Measurements from ENCODE around the gene MXRA8.

DNA sequence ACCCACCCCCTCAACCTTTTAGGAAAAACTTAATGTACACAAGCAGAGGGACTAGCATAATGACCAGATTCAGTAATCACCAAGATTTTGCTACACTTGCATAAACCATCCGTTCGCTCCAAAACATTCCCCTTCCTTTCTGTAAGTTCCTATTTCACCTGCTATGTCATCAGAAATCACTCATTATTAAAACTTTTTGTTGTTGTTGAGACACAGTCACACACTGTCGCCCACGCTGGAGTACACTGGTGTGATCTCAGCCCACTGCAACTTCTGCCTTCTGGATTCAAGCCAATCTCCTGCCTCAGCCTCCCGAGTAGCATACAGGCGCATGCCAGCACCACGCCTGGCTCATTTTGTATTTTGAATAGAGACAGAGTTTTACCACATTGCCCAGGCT, 45.3 kb upstream of the MXRA8 start:
- no peak for TF ChIP-seq CTCF (conservative IDR thresholded peaks at IDR 0.05; ENCODE audit: low read depth, low read length)
- no peak for TF ChIP-seq EZH2phosphoT487 (IDR thresholded peaks at IDR 0.05; ENCODE audit: borderline replicate concordance, low read length)
- TF ChIP-seq EZH2 (IDR thresholded peaks at IDR 0.05; ENCODE audit: low read length, unreplicated experiment), result no peak

Measured in PC-3 (cell line).